Panc1 (cell line): ENCODE results near the gene KLHL42. TPM values are rescaled to one million over a fixed set of nuclear protein-coding genes. Genes with fewer than 3 reads are reported as not detected.

ENCODE experiments used
- ATAC-seq: fragments of 200-7000 bp; cut with Tn5 transposase; 2 replicates; pipeline ENCODE4 v1.9.1; 2020; ENCODE audit warnings: mild to moderate bottlenecking, moderate library complexity
- BruUV-seq: library from RNA; stranded (reverse); fragments of 400-500 nt; replicated peaks from 2 replicates; lab custom pipeline; 2021; lab: Mats Ljungman, UMichigan
- CTCF ChIA-PET: fragments of 300-600 bp; sonication (Branson Sonifier 250); formaldehyde crosslinking; loops from one replicate; lab custom pipeline; 2022; ENCODE audit warnings: antibody characterized with exemption; lab: Charles Lee
- POLR2A ChIA-PET: fragments of 300-600 bp; sonication (Branson Sonifier 250); formaldehyde crosslinking; loops from one replicate; lab custom pipeline; 2022; ENCODE audit warnings: antibody characterized with exemption; lab: Charles Lee
- DNase-seq: peaks from one replicate; pipeline ENCODE4 v3.0.0-alpha.2; 2010; ENCODE audit warnings: low read depth, low spot score
- H3K27ac ChIP-seq: 2 replicates; pipeline ENCODE4 v1.5.1; 2011; ENCODE audit warnings: mild to moderate bottlenecking, low read length, inconsistent platforms
- H3K27me3 ChIP-seq: fragments of 200-500 bp; sonication (Bioruptor generic); 2 replicates; pipeline ENCODE4 v1.6.0; 2014; ENCODE audit warnings: low read length, inconsistent platforms; ENCODE audit not compliant: control insufficient read depth, insufficient read depth
- H3K36me3 ChIP-seq: fragments of 200-500 bp; sonication (Bioruptor generic); 2 replicates; pipeline ENCODE4 v1.5.1; 2014; ENCODE audit warnings: inconsistent platforms, mild to moderate bottlenecking, low read length, moderate library complexity; ENCODE audit not compliant: control insufficient read depth, insufficient read depth
- H3K4me1 ChIP-seq: 2 replicates; pipeline ENCODE4 v1.5.1; 2011; ENCODE audit warnings: inconsistent platforms, mild to moderate bottlenecking, low read length, moderate library complexity; ENCODE audit not compliant: control insufficient read depth, insufficient read depth
- H3K4me3 ChIP-seq, 2 experiments: 2 replicates each; pipeline ENCODE4 v1.5.1; 2011 to 2012; ENCODE audit warnings: low read depth in 2 of 2, low read length in 2 of 2, mild to moderate bottlenecking in 2 of 2, inconsistent platforms in 1 of 2, moderate library complexity in 1 of 2
- H3K9me3 ChIP-seq: fragments of 200-500 bp; sonication (Bioruptor generic); 2 replicates; pipeline ENCODE4 v1.5.1; 2014; ENCODE audit warnings: low read depth, mild to moderate bottlenecking, inconsistent platforms, low read length, moderate library complexity; ENCODE audit not compliant: control insufficient read depth, insufficient read depth
- CTCF ChIP-seq: fragments of 450-650 bp; IDR thresholded peaks from 2 replicates; pipeline ENCODE4 v1.5.1; 2017; ENCODE audit warnings: mild to moderate bottlenecking
- POLR2AphosphoS5 ChIP-seq: IDR thresholded peaks from 2 replicates; pipeline ENCODE4 v1.6.1; 2012; ENCODE audit warnings: mild to moderate bottlenecking, low read depth, low read length, moderate library complexity
- REST ChIP-seq, 2 experiments: IDR thresholded peaks; 2 replicates each; pipeline ENCODE4 v1.6.1; 2011 to 2012; ENCODE audit warnings: low read depth in 2 of 2, control low read depth in 1 of 2, low read length in 1 of 2, mild to moderate bottlenecking in 1 of 2, moderate library complexity in 1 of 2; ENCODE audit not compliant: insufficient read depth in 1 of 2
- SIN3A ChIP-seq: IDR thresholded peaks from 2 replicates; pipeline ENCODE4 v1.6.1; 2012; ENCODE audit warnings: low read depth, mild to moderate bottlenecking, low read length, moderate library complexity, borderline replicate concordance; ENCODE audit not compliant: insufficient read depth
- TCF7L2 ChIP-seq: IDR thresholded peaks from 2 replicates; pipeline ENCODE4 v1.6.1; 2011; ENCODE audit warnings: mild to moderate bottlenecking, low read depth, low read length, inconsistent platforms
- in situ Hi-C: cut with HindIII; loops from 2 replicates; pipeline ENCODE4 v1.10.0; 2016; ENCODE audit warnings: low sequenced_read_pairs, low pct_unique_long_range_greater_than_20kb
- intact Hi-C: fragments of 100-400 bp; cut with micrococcal nuclease; formaldehyde crosslinking; loops from one replicate; pipeline ENCODE4 v1.10.0; 2022; ENCODE audit not compliant: unreplicated experiment
- total RNA-seq: library from RNA; stranded (reverse); gene quantifications from one replicate; pipeline ENCODE4 v1.2.1, GENCODE V29; 2021; ENCODE audit not compliant: unreplicated experiment

Gene KLHL42
- total RNA-seq, 1 experiment from 2014 or later: 35.2 TPM

- POLR2A ChIA-PET: no interaction called here
- ATAC-seq (peak; percentile 78), DNase-seq (peak; percentile 61)
- no peaks in the 10 kb centered on the region for H3K9me3 ChIP-seq
- CTCF ChIA-PET: interaction anchor here (0.5 kb wide), 1 partner anchor 153 kb away, joined by 3 read pairs; no protein-coding TSS in a partner anchor
- TF ChIP-seq CTCF: no peak
- no peak for TF ChIP-seq POLR2AphosphoS5
- no peak for TF ChIP-seq SIN3A
- no peak for TF ChIP-seq REST (IDR thresholded peaks at IDR 0.05; ENCODE audit: insufficient read depth in 1 of 2, low read depth in 2 of 2, low read length in 1 of 2)
- TF ChIP-seq TCF7L2: no peak
- no peak overlapping the region for H3K27ac ChIP-seq
- intact Hi-C loops: loop anchor here (2.0 kb wide), 1 partner anchor 89 kb away; no protein-coding TSS in a partner anchor
- H3K36me3 ChIP-seq: no peaks in the 10 kb centered on the region
- H3K4me1 ChIP-seq: peaks cover 7% of the 10 kb centered on the region; the same call in 1 of the 2 replicates
- H3K27me3 ChIP-seq: no peaks in the 10 kb centered on the region
- BruUV-seq: no TSS peak
- H3K4me3 ChIP-seq: no peak overlapping the region
- in situ Hi-C loops: no loop called here
These were observed 42.2 kb downstream of the KLHL42 start for GRCh38 chr12:27822076-27822712.

GRCh38 chr12:27823038-27823437, 43.0 kb downstream of the KLHL42 start:
- in situ Hi-C loops (no loop called here), intact Hi-C loops (loop anchor here (2.0 kb wide), 1 partner anchor 90 kb away; no protein-coding TSS in a partner anchor)
- Histone ChIP-seq H3K36me3 (no peaks in the 10 kb centered on the region), H3K9me3 (no peaks in the 10 kb centered on the region), H3K27ac (no peak overlapping the region), H3K27me3 (no peaks in the 10 kb centered on the region), H3K4me3 (no peak overlapping the region), H3K4me1 (peaks cover 7% of the 10 kb centered on the region; the same call in 1 of the 2 replicates)
- POLR2A ChIA-PET: no interaction called here
- TF ChIP-seq SIN3A (no peak), REST (IDR thresholded peaks at IDR 0.05; ENCODE audit: insufficient read depth in 1 of 2, low read depth in 2 of 2, low read length in 1 of 2) (no peak), TCF7L2 (no peak), CTCF (no peak), POLR2AphosphoS5 (no peak)
- no peak for DNase-seq
- CTCF ChIA-PET: interaction anchor here (0.7 kb wide), 1 partner anchor 23 kb away, joined by 3 read pairs; no protein-coding TSS in a partner anchor
- BruUV-seq: no TSS peak
- no peak for ATAC-seq
